GM21447 (cell line): ENCODE measurements around the gene ATG7.

Experiments used
- ATAC-seq: cut with Tn5 transposase; IDR thresholded peaks from one replicate; pipeline ENCODE4 v1.9.1; 2021; ENCODE audit not compliant: unreplicated experiment

Gene ATG7, protein sequence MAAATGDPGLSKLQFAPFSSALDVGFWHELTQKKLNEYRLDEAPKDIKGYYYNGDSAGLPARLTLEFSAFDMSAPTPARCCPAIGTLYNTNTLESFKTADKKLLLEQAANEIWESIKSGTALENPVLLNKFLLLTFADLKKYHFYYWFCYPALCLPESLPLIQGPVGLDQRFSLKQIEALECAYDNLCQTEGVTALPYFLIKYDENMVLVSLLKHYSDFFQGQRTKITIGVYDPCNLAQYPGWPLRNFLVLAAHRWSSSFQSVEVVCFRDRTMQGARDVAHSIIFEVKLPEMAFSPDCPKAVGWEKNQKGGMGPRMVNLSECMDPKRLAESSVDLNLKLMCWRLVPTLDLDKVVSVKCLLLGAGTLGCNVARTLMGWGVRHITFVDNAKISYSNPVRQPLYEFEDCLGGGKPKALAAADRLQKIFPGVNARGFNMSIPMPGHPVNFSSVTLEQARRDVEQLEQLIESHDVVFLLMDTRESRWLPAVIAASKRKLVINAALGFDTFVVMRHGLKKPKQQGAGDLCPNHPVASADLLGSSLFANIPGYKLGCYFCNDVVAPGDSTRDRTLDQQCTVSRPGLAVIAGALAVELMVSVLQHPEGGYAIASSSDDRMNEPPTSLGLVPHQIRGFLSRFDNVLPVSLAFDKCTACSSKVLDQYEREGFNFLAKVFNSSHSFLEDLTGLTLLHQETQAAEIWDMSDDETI

DNA sequence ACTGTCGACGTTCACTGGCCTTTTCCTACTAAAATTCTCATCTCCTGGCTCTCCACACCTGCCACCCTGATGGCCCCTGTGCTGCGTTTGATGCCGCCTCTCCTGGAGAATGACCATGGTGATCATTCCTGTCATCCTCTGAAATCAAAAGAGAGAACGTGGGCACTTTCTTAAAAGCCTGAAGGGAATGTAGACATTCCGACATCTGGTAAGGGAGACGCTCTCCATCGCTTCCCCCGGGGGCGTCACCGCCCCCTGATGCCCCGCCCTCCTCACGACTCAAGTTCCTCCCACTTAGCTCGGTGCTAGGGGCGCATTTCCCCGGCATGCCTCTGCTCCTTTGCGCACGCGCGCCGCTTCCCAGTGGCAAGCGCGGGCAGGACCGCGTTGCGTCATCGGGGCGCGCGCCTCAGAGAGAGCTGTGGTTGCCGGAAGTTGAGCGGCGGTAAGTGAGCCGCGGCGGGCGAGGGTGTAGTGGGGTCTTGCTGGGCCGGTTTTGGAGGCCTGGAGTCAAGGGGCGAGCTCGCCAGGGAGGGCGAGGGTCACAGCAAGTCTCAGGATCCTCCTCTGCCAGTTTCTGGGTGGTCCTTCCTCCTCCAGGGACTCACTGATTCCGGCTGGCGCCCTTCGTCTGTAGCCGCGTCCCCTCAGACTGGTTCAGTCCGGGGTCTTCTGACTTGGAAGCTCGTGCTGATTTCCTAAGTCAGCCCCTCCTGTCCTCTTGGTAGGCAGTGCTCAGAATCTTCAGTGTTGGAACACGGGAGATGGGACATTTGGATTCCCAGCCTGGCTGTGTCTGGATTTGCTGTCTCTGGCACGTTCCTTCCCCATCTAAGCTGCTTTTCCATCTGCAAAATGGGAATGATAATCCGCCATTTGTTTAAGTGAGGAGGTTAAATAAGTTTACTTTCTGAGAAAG is at the start of gene ATG7:
Gene ATG7 (plus strand): TSS at position 412 of the 919 bp plus-strand sequence. CDS start 26,299 bp downstream, outside the sequence.
- ATAC-seq, result peak; percentile 97

DNA sequence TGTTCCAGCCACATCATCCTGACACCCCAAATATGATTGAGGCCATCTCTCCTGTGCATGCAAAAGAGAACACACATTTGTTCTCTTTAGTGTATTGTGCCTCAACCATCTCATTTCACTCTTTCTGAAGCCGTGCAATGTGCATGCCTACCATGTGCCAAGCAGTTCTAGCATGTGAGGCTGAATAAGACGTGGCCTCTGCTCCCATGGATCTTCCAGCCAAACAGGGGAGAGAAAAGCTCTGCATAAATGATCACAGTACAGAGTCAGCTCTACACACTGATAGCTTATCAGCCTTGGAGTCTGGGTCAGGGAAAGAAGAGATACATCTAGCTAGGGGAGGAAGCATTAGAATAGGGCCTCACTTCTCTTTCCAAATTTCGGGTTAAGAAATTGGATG is 48.2 kb upstream of the ATG7 start:
- no peak for ATAC-seq

DNA sequence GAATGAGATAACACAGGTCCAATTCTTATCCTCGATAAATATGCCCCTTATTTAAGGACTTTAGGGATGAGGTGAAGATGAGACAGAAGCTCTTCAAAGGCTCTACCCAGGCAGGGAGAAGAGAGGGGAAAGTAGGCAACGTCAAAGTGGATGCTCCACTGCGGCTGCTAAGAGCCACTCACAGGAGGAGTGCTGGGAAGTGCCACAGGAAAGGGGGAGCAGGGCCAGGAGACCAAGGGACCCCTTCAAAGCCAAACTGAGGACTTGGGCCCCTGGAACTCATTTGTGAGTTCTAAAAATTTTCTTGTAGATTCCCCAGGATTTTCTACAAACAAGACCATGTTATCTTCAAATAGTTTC is 47.3 kb upstream of the ATG7 start:
- ATAC-seq, result no peak

DNA sequence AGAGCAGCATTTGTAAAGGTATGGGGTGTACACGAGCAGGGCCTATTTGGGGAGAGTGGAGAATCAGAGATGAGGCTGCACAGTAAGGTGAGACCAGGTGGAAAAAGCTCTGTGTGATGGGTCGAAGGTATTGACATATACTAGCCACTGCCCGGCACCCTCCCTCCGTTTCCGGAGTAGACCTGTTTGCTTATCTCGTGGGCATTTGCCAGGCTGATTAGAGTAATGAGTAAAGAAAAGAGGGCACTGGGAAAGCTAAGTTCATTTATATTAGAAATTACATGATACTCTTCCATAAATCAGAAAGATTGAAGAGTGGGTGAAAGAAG is 46.2 kb upstream of the ATG7 start:
- ATAC-seq, result no peak

DNA sequence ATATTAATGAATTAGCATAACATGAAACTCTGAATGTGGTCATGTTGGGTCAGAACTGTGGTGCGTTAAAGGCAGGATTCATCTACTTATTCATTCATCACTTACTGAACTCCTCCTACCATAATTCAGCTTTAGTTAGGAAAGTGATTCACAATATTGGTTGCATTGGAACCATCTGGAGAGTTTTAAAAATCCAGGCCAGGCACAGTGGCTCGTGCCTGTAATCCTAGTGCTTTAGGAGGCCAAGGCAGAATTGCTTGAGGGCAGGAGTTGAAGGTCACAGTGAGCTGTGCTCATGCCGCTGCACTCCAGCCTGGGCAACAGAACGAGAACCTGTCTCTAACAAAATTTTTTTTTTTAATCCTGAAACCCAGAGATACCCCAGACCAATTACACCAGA is 44.2 kb upstream of the ATG7 start:
- no peak for ATAC-seq

DNA sequence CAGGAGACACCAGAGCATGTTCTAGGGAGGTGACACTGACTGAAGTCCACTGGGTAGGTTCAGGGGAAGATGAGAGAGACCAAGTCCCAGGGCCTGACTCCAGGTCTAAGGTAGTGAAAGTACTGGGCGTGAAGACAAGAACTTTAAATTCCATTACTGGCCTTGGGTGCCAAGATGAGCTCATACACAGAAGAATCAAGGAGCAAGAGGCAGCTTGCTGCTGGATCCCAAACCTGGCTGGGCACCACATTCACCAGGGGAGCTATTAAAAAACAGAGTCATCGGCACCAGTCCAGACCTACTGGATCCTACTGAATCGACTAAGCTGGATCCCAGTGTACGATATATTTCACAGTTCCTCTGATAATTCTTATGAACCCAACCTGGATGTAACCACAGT is 42.1 kb upstream of the ATG7 start:
- ATAC-seq, result no peak

DNA sequence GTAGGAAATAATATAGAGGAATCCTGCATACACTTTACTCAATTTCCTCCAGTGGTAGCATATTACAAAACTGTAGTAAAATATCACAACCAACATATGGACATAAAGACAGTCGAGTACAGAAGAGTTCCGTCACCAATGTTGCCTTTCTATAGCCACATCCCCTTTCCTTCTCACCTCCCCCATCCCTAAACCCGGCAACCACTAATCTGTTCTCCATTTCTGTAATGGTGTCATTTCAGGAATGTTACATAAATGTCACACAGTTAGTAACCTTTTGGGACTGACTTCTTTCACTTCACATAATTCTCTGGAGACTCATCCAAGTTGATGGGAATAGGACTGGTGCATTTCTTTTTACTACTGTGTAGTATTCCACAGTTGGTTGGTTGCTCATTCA is 41.4 kb upstream of the ATG7 start:
- no peak for ATAC-seq

DNA sequence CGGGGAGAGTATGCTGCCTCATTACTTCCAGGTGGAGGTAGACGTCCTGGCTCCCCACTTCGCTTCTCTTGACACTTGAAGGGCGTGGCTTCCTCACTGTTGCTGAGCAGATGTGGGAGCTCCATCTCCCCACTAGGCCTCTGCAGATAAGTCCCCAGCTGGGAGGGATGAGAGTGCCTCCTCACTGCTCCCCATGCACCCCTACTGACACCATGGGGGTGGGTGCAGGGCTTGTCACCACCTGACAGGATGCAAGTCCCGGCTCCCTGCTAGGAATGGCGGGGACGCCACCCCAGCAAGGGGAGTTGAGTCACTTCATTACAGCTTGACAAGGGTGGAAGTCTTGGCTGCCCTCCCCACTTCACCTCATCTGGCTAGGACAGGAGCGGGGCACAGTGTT is 36.8 kb upstream of the ATG7 start:
- no peak for ATAC-seq

DNA sequence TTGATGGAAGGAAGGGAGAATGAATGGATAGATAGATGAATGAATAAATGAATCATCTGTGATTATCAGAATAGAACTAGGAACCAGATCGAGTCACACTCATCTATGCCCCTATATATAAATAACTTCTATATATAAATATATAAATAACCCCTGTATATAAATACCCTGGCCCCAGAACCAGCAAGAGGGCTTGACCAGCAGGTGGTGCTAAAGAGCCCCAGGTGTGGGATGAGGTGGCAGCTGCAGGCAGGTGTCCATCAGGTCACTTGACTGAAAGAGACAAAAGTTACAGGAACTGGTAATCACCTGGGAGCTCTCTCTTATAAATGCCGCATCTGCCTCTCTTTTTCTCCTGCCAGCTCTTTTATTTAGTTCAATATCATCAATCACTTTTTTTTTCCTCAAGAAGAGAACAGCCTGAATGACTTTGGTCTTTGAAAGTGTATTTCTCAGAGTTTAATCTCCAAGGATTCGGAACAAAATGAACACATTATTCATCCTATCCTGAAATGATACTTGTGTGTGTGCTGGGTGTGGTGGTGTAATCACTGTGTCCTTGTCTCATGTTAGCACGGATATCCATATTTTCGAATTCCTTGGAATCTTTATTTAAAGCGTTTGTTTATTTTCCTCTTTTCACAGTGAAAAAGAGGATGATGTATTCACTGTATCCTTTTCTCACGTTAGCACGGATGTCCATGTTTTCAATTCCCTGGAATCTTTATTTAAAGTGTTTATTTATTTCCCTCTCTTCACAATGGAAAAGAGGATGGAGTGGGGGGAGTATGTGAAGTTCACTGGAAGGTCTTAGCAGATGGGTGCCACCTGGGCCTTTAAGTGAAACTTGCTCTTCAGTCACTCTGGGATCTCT is 35.4 kb upstream of the ATG7 start:
- ATAC-seq, result no peak

DNA sequence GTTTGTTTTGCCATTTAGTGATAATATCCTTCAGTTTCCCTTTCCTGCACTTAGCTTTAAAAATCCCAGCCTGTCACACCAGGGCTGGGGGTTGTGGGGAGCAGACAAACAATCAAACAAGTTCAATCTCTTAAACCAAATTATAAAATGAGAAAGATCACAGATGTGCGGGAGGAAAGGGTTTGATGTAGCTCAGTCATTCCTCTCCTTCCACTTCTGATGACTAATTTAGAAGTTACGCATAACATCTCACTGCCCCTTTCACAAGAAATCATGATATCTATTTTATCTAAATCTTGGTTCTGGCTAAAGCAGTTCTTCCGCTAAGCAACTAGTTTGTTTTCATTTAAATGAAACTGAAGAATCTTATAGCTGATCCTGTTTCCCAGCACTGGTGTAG is 34.1 kb upstream of the ATG7 start:
- ATAC-seq, result no peak

DNA sequence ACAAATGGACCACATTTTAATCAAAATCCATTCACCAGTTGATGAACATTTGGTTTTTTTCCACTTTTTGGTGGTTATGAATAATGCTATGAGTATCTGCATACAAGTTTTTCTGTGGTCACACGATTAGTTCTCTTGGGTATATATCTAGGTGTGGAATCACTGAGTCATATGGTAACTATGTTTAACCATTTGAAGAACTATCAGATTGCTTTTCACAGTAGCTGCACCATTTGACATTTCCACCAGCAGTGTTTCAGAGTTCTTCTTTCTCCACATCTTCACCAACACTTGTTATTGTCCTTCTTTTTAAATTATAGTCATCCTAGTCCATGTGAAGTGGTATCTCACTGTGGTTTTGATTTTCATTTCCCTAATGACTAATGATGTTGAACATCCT is 33.3 kb upstream of the ATG7 start:
- no peak for ATAC-seq

DNA sequence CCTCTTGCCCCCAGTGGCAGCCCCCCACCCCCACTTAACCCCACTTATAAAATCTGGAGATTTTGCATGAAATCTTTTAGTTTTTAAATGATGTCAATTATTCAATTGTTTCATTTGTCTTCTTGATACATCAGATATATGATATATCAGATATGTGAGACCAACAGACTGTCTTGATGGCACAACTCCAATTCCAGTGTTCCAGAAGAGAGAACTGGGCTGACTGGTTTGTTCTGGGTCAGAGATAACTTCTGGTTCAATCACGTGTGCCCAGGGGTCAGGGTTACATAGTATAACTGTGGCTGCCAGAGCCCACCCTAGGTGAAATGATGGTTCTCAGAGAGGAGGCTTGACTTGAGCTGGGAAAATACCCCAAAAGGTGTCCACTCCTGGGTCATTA is 32.4 kb upstream of the ATG7 start:
- ATAC-seq, result no peak

DNA sequence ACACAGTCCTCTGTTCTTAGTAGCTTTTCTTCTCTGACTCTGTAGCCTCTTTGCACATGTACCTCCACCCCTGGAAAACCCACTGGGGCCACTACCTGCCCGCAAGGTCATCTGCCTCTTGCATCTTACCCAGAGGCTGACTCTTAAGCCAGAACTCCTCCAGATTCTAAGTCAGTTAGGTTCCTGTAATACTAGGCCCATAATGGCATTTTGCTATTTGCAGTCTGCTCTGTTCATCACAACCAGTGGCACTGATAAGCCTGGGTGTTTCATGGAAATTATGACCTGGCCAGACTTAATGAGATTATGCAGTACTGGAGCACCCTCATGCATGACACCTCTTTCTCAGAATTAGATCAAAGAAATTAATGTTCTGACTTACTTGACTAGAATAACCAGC is 31.7 kb upstream of the ATG7 start:
- no peak for ATAC-seq

DNA sequence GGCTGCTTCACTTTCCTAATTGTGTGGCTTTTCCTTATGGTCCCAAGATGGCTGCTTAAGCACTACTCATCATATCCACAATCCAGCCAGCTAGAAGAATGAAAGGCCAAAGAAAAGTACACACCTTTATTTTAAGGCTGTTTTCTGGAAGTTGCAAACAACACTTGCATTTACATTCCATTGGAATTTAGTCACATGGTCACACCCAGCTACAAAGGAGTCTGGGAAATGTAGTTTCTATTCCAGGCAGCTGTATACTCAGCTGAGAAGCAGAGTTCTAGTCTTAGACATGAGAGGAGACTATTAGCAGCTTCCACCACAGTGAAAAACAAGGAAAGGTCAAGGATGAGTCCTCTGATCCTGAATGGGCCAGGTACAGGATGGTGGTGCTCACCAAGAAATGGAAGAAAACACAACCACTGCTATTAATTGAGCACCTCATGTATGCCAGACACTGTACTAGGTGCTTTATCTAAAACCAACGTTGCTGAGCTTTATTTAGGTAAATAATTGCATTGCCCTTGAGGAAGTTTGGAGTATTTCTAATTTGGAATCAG is 28.0 kb upstream of the ATG7 start:
- no peak for ATAC-seq

DNA sequence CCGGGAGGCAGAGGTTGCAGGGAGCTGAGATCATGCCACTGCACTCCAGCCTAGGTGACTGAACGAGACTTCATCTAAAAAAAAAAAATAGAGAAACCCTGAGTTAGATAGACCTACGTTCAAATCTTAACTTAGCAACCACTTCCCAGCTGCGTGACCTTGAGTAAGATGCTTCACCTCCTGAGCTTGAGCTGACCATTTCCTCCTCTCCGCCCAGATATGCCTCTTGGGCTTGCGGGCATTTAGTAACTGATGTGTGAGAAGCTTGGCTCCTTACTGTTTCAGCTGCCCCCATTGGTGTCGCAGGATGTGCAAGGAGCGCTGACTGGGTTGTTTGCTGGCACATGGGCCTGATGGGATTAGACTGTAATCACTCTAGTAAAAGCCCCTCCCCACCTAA is 26.9 kb upstream of the ATG7 start:
- no peak for ATAC-seq

DNA sequence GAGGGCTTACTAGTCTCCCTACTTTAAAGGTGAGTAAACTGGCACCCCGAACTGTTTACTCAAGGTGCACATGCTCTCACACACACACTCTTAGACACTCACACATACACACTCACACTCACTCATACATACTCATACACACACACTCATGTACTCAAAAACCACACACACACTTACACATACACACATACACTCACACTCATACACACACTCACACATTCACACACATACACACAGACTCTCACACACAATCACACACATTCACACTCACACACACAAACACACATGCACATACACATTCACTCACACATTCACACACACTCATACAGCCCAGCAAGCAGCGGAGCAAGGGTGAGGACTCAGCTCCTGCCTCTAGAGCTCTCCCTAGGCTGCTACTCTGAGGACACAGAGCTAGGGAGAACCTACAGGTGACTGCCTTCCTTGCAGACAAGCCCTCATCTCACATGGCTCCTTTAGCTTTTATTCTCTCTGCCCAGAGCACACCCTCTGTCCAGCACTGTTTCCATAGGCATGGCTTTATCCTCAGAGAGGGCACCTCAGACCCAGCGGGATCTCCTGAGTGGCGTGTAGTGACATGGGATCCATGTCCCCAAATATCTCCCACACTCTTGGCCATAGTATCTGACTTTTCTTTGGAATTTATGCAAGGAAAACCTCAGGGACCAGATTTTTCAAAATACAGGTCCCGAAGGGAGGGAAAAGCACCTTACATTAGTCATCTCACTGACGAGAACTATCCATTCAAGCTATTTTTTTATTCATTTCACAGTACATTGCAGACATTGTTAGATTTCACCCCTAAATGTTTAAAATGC is 26.2 kb upstream of the ATG7 start:
- no peak for ATAC-seq

DNA sequence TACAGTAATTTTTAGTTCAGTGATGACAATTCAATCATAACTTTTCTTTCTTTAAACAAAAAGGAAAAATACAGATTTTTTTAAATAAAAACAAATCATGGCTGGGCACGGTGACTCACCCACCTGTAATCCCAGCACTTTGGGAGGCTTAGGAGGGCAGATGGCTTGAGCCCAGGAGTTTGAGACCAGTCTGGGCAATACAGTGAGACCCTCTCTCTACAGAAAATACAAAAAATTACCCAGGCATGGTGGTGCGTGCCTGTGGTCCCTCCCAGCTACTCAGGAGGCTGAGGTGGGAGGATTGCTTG is 25.6 kb upstream of the ATG7 start:
- no peak for ATAC-seq

DNA sequence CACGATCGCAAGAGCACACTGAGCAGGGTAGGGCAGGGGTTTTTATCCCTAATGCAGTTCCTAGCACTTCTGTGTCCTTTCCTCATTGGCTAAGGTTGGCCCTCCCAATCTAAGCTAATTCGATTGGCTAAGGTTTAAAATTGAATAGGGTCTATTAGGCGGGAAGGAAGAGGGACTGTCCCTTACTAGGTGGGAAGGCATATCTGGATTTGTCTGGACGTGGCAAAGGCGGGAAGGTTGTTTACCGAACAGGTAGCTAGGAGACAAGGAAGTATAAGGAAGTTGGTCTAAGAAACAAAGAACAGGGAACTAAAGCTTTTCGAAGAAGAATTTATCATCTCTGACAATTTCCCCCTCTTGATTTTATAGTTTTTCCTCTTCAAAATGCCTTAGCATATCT is 24.8 kb upstream of the ATG7 start:
- ATAC-seq, result no peak

DNA sequence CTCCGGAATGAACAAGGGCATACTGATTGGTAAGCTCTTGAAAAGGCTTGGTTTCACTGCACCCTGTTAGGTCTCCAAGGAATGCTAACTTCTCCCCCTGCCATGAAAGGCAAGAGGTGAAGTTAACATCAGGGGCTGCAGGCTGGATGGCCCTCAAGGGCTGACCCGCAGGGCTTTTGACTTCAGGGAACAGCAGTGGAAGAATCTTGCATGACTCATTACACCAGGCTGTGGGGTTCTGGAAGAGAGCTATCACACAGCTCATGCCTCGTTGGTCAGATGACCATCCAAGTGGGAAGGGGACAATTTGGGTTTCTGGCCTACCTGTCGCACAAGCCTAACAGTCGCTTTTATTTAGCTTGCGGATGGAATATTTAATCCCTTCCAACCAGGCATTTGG is 23.6 kb upstream of the ATG7 start:
- ATAC-seq, result no peak
